Stromal cell of bone marrow (primary cell): ENCODE results near the gene TSPAN13.

Experiments
- DNase-seq: peaks from one replicate; pipeline ENCODE4 v3.0.0-alpha.2; 2012; ENCODE audit warnings: low read depth

TSPAN13 gene

GRCh38 chr7:16753102-16753931 is at the start of gene TSPAN13:
Gene TSPAN13, plus strand, starts transcription at chr7:16753755. Its CDS starts 213 bp downstream, at chr7:16753968.
- DNase-seq: no peak

- peak; percentile 34 for DNase-seq
Observed at GRCh38 chr7:16708511-16708910, 45.0 kb upstream of the TSPAN13 start.

- DNase-seq: peak; percentile 96
Observed at GRCh38 chr7:16708980-16709379, 44.6 kb upstream of the TSPAN13 start.

- no peak for DNase-seq
Observed at GRCh38 chr7:16710651-16711050, 42.9 kb upstream of the TSPAN13 start.

- DNase-seq: peak; percentile 35
Observed at GRCh38 chr7:16711730-16712129, 41.8 kb upstream of the TSPAN13 start.

GRCh38 chr7:16712916-16713315 is 40.6 kb upstream of the TSPAN13 start:
- DNase-seq: peak; percentile 25

- no peak for DNase-seq
Observed at GRCh38 chr7:16715928-16716327, 37.6 kb upstream of the TSPAN13 start.

- DNase-seq: no peak
Observed at GRCh38 chr7:16718111-16718656, 35.4 kb upstream of the TSPAN13 start.

- DNase-seq: no peak
Observed at GRCh38 chr7:16719699-16720098, 33.9 kb upstream of the TSPAN13 start.

GRCh38 chr7:16721541-16721940 is 32.0 kb upstream of the TSPAN13 start:
- no peak for DNase-seq

GRCh38 chr7:16724344-16724743 is 29.2 kb upstream of the TSPAN13 start:
- no peak for DNase-seq

- DNase-seq: no peak
Observed at GRCh38 chr7:16726189-16726588, 27.4 kb upstream of the TSPAN13 start.

GRCh38 chr7:16727736-16728135 is 25.8 kb upstream of the TSPAN13 start:
- DNase-seq: no peak

GRCh38 chr7:16728811-16729210 is 24.7 kb upstream of the TSPAN13 start:
- DNase-seq: no peak

- no peak for DNase-seq
Observed at GRCh38 chr7:16729541-16729940, 24.0 kb upstream of the TSPAN13 start.

GRCh38 chr7:16730937-16731336 is 22.6 kb upstream of the TSPAN13 start:
- DNase-seq: no peak

- no peak for DNase-seq
Observed at GRCh38 chr7:16732828-16733227, 20.7 kb upstream of the TSPAN13 start.

- no peak for DNase-seq
Observed at GRCh38 chr7:16734148-16734726, 19.3 kb upstream of the TSPAN13 start.

GRCh38 chr7:16735020-16735419 is 18.5 kb upstream of the TSPAN13 start:
- DNase-seq: no peak

GRCh38 chr7:16738011-16738688 is 15.4 kb upstream of the TSPAN13 start:
- no peak for DNase-seq

- DNase-seq: peak; percentile 98
Observed at GRCh38 chr7:16739863-16740622, 13.5 kb upstream of the TSPAN13 start.

GRCh38 chr7:16740623-16740953 is 13.0 kb upstream of the TSPAN13 start:
- DNase-seq: no peak
